ENCODE data around the gene RBPJL.
A peak's percentile ranks its signal among the peaks of the same experiment; 100 is the strongest.

DNA sequence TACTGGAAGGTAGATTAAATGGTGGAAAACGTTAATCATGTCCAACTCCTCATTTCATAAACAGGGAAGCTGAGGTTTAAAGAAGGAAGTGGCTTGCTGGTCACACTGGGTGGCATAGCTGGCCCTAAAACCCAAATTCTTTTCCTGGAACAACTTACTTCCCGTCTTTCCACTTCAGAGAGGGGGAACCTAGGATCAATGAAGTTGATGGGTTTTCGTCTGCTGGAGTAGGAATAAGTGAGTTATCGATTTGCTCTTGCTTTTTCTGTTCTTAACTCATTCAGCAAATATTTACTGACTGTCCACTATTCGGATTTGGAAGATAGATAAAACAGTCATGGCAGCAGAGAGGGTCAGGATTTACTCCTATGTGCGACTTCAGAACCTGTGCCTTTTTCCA, 55.2 kb downstream of the RBPJL start:
- no peak for TF ChIP-seq ARNTL (CRISPR knock-in tag; IDR thresholded peaks at IDR 0.05)
- 0 out of 2 replicates have a peak, but pooled peaks have one; percentile 36 for TF ChIP-seq HDAC2 (CRISPR knock-in tag; IDR thresholded peaks at IDR 0.05)
- no peak for TF ChIP-seq ATF6 (CRISPR knock-in tag; conservative IDR thresholded peaks at IDR 0.05)
- no peak for TF ChIP-seq NFYB (CRISPR knock-in tag; IDR thresholded peaks at IDR 0.05)
- TF ChIP-seq, protein P1, sequence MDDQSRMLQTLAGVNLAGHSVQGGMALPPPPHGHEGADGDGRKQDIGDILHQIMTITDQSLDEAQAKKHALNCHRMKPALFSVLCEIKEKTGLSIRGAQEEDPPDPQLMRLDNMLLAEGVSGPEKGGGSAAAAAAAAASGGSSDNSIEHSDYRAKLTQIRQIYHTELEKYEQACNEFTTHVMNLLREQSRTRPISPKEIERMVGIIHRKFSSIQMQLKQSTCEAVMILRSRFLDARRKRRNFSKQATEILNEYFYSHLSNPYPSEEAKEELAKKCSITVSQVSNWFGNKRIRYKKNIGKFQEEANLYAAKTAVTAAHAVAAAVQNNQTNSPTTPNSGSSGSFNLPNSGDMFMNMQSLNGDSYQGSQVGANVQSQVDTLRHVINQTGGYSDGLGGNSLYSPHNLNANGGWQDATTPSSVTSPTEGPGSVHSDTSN (CRISPR knock-in tag; IDR thresholded peaks at IDR 0.05; ENCODE audit: borderline replicate concordance): no peak
- TF ChIP-seq RELA (CRISPR knock-in tag; IDR thresholded peaks at IDR 0.05): no peak
- no peak for TF ChIP-seq CHD2 (IDR thresholded peaks at IDR 0.05; ENCODE audit: low read depth, low read length)
- TF ChIP-seq, protein P2, sequence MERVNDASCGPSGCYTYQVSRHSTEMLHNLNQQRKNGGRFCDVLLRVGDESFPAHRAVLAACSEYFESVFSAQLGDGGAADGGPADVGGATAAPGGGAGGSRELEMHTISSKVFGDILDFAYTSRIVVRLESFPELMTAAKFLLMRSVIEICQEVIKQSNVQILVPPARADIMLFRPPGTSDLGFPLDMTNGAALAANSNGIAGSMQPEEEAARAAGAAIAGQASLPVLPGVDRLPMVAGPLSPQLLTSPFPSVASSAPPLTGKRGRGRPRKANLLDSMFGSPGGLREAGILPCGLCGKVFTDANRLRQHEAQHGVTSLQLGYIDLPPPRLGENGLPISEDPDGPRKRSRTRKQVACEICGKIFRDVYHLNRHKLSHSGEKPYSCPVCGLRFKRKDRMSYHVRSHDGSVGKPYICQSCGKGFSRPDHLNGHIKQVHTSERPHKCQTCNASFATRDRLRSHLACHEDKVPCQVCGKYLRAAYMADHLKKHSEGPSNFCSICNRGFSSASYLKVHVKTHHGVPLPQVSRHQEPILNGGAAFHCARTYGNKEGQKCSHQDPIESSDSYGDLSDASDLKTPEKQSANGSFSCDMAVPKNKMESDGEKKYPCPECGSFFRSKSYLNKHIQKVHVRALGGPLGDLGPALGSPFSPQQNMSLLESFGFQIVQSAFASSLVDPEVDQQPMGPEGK (CRISPR knock-in tag; IDR thresholded peaks at IDR 0.05): no peak
- no peak for TF ChIP-seq NFIC (IDR thresholded peaks at IDR 0.05; ENCODE audit: low read length)

Measured in HepG2 (cell line).